D721Med (cell line): ENCODE measurements around the gene PTH2R.

Experiments used
- DNase-seq: peaks from one replicate; pipeline ENCODE4 v3.0.0; 2011; ENCODE audit warnings: low spot score; ENCODE audit not compliant: insufficient read length
- FAIRE-seq: peaks from 2 replicates; lab custom pipeline; 2011; peaks lifted over from hg19 to GRCh38; lab: Jason Lieb, UNC
- CTCF ChIP-seq: IDR thresholded peaks from 2 replicates; pipeline ENCODE4 v1.5.1; 2012; ENCODE audit warnings: mild to moderate bottlenecking, control low read depth; ENCODE audit not compliant: insufficient read depth; ENCODE audit errors: missing control alignments

The PTH2R gene

GRCh38 chr2:208363485-208363884, 43.1 kb upstream of the PTH2R start:
- FAIRE-seq (no peak), DNase-seq (no peak)
- TF ChIP-seq CTCF: no peak

- TF ChIP-seq CTCF: no peak
- no peak for DNase-seq
- FAIRE-seq: no peak
Measured at GRCh38 chr2:208366215-208367127, 40.1 kb upstream of the PTH2R start.

- DNase-seq: no peak
- no peak for TF ChIP-seq CTCF
- FAIRE-seq: no peak
Measured at GRCh38 chr2:208369091-208369490, 37.5 kb upstream of the PTH2R start.

- FAIRE-seq (no peak), DNase-seq (no peak)
- no peak for TF ChIP-seq CTCF
Measured at GRCh38 chr2:208370881-208371633, 35.5 kb upstream of the PTH2R start.

- TF ChIP-seq CTCF: no peak
- no peak for FAIRE-seq
Measured at GRCh38 chr2:208371634-208371935, 35.0 kb upstream of the PTH2R start.

GRCh38 chr2:208373460-208374089, 33.0 kb upstream of the PTH2R start:
- FAIRE-seq (no peak), DNase-seq (peak; percentile 23)

More at GRCh38 chr2:208371634-208371935, 35.0 kb upstream of the PTH2R start:
- DNase-seq: no peak

More at GRCh38 chr2:208373460-208374089, 33.0 kb upstream of the PTH2R start:
- TF ChIP-seq CTCF: peak; percentile 85
